ENCODE measurements around the gene TRIM47. TPM values are rescaled to one million over a fixed set of nuclear protein-coding genes. Genes with fewer than 3 reads are reported as not detected.

Gene TRIM47
- total and polyA plus RNA-seq, 2 experiments from 2014 or later: 13.0 to 36.9 TPM

- no peaks in the 10 kb centered on the region for H3K36me3 ChIP-seq (replicated peaks; ENCODE audit: insufficient read depth, low read depth)
- H3K4me3 ChIP-seq: no peak overlapping the region
- H3K9me3 ChIP-seq (ENCODE audit: low read depth): no peaks in the 10 kb centered on the region
- WGBS (ENCODE audit: low lambda C conversion rate, missing lambda C conversion rate): 89% methylated on average over 16 of the region's 18 CpGs
- no peaks in the 10 kb centered on the region for H3K27me3 ChIP-seq
- no peak overlapping the region for H3K27ac ChIP-seq
- H3K4me2 ChIP-seq: no peak overlapping the region
- no peaks in the 10 kb centered on the region for H3K79me2 ChIP-seq
- H4K20me1 ChIP-seq (ENCODE audit: insufficient read depth, poor library complexity, severe bottlenecking): no peaks in the 10 kb centered on the region
- no peak overlapping the region for H2AFZ ChIP-seq
- H3K9me2 ChIP-seq (replicated peaks; ENCODE audit: insufficient read depth): no peaks in the 10 kb centered on the region
- peaks cover 22% of the 10 kb centered on the region for H3K4me1 ChIP-seq (ENCODE audit: insufficient read depth)
- TF ChIP-seq EZH2phosphoT487 (IDR thresholded peaks at IDR 0.05; ENCODE audit: low read depth, severe bottlenecking, unreplicated experiment) (no peak), CTCF (IDR thresholded peaks at IDR 0.05; ENCODE audit: poor library complexity) (no peak), EZH2 (IDR thresholded peaks at IDR 0.05; ENCODE audit: borderline replicate concordance) (no peak)
- DNase-seq (ENCODE audit: low spot score): no peak
These were observed 36.0 kb downstream of the TRIM47 start for GRCh38 chr17:75842411-75842810.

- Histone ChIP-seq H2AFZ (no peak overlapping the region), H3K9me2 (replicated peaks; ENCODE audit: insufficient read depth) (no peaks in the 10 kb centered on the region), H4K20me1 (ENCODE audit: insufficient read depth, poor library complexity, severe bottlenecking) (no peaks in the 10 kb centered on the region), H3K27me3 (no peaks in the 10 kb centered on the region), H3K4me1 (ENCODE audit: insufficient read depth) (peaks cover 14% of the 10 kb centered on the region), H3K79me2 (no peaks in the 10 kb centered on the region), H3K4me2 (no peak overlapping the region), H3K36me3 (replicated peaks; ENCODE audit: insufficient read depth, low read depth) (no peaks in the 10 kb centered on the region), H3K9me3 (ENCODE audit: low read depth) (no peaks in the 10 kb centered on the region), H3K4me3 (no peak overlapping the region), H3K27ac (no peak overlapping the region)
- no peak for DNase-seq (ENCODE audit: low spot score)
- TF ChIP-seq CTCF (IDR thresholded peaks at IDR 0.05; ENCODE audit: poor library complexity) (no peak), EZH2 (IDR thresholded peaks at IDR 0.05; ENCODE audit: borderline replicate concordance) (no peak), EZH2phosphoT487 (IDR thresholded peaks at IDR 0.05; ENCODE audit: low read depth, severe bottlenecking, unreplicated experiment) (no peak)
- WGBS (ENCODE audit: low lambda C conversion rate, missing lambda C conversion rate): 86% methylated on average over 6 of the region's 7 CpGs
These were observed 37.6 kb downstream of the TRIM47 start for GRCh38 chr17:75840799-75841164.

GRCh38 chr17:75839942-75840798 lies 38.2 kb downstream of the TRIM47 start:
- H2AFZ ChIP-seq: no peak overlapping the region
- no peaks in the 10 kb centered on the region for H3K9me3 ChIP-seq (ENCODE audit: low read depth)
- H3K27me3 ChIP-seq: no peaks in the 10 kb centered on the region
- no peaks in the 10 kb centered on the region for H4K20me1 ChIP-seq (ENCODE audit: insufficient read depth, poor library complexity, severe bottlenecking)
- H3K4me3 ChIP-seq: no peak overlapping the region
- H3K4me1 ChIP-seq (ENCODE audit: insufficient read depth): peaks cover 10% of the 10 kb centered on the region
- no peaks in the 10 kb centered on the region for H3K9me2 ChIP-seq (replicated peaks; ENCODE audit: insufficient read depth)
- H3K4me2 ChIP-seq: no peak overlapping the region
- H3K79me2 ChIP-seq: no peaks in the 10 kb centered on the region
- TF ChIP-seq EZH2 (IDR thresholded peaks at IDR 0.05; ENCODE audit: borderline replicate concordance) (no peak), EZH2phosphoT487 (IDR thresholded peaks at IDR 0.05; ENCODE audit: low read depth, severe bottlenecking, unreplicated experiment) (no peak), CTCF (IDR thresholded peaks at IDR 0.05; ENCODE audit: poor library complexity) (no peak)
- no peaks in the 10 kb centered on the region for H3K36me3 ChIP-seq (replicated peaks; ENCODE audit: insufficient read depth, low read depth)
- DNase-seq (ENCODE audit: low spot score): no peak
- H3K27ac ChIP-seq: no peak overlapping the region
- WGBS (ENCODE audit: low lambda C conversion rate, missing lambda C conversion rate): 93% methylated on average over 32 of the region's 36 CpGs

Measured in hepatocyte (in vitro differentiated cells).